Heart right ventricle (tissue), 16 donors: ENCODE results near the gene KRT85. TPM values are rescaled to one million over a fixed set of nuclear protein-coding genes. Genes with fewer than 3 reads are reported as not detected.
A peak's percentile ranks its signal among the peaks of the same experiment; 100 is the strongest.

ENCODE experiments used
- ATAC-seq, 8 donors: fragments of 200-7000 bp; cut with Tn5 transposase; one replicate each; pipeline ENCODE4 v1.9.1; 2020; ENCODE audit warnings: mild to moderate bottlenecking in 8 of 8, moderate library complexity in 8 of 8, moderate number of reproducible peaks in 1 of 8
- DNase-seq, 2 donors: peaks; one replicate each; pipeline ENCODE4 v3.0.0-alpha.2; 2020
- H3K27ac ChIP-seq, 10 donors: fragments of 200-600 bp; sonication (generic) in 2 of 10; one replicate each; pipeline versions ENCODE4 v1.5.0 to v1.8.0; 2020 to 2022; ENCODE audit warnings: mild to moderate bottlenecking in 3 of 10
- H3K27me3 ChIP-seq, 7 donors: fragments of 200-600 bp; one replicate each; pipeline ENCODE4 v1.8.0; 2021 to 2022; ENCODE audit warnings: mild to moderate bottlenecking in 2 of 7
- H3K36me3 ChIP-seq, 9 donors: fragments of 200-600 bp; sonication (generic) in 1 of 9; one replicate each; pipeline versions ENCODE4 v1.5.0 to v1.8.0; 2020 to 2022; ENCODE audit warnings: mild to moderate bottlenecking in 2 of 9
- H3K4me1 ChIP-seq, 9 donors: fragments of 200-600 bp; sonication (generic) in 1 of 9; one replicate each; pipeline versions ENCODE4 v1.5.0 to v1.8.0; 2020 to 2022; ENCODE audit warnings: mild to moderate bottlenecking in 4 of 9
- H3K4me3 ChIP-seq, 10 donors: fragments of 200-600 bp; sonication (generic) in 2 of 10; one replicate each; pipeline versions ENCODE4 v1.5.0 to v1.8.0; 2020 to 2022; ENCODE audit warnings: mild to moderate bottlenecking in 7 of 10, moderate library complexity in 2 of 10
- H3K9me3 ChIP-seq, 11 donors: fragments of 200-600 bp in 10 of 11; sonication (generic) in 2 of 11; one replicate each; pipeline versions ENCODE4 v1.5.0 to v1.8.0; 2013 to 2022; ENCODE audit warnings: mild to moderate bottlenecking in 2 of 11, control low read depth in 1 of 11, moderate library complexity in 1 of 11
- WGBS, 2 donors: extraction: QIAGEN DNeasy Blood & Tissue Kit; methylation state at CpG; one replicate each; pipeline ENCODE4 v1.1.7; 2013; ENCODE audit warnings: inconsistent platforms in 1 of 2; 5-methylcytosine and 5-hydroxymethylcytosine counted together
- intact Hi-C, 10 donors: fragments of 100-400 bp; cut with DNase I; formaldehyde crosslinking; loops; one replicate each; pipeline versions ENCODE4 v1.11.1 to v1.14.2; 2022
- polyA plus RNA-seq, 2 donors: library from polyadenylated mRNA; stranded (reverse); fragments of 200-250 nt; gene quantifications; one replicate each; pipeline ENCODE4 v1.2.3, GENCODE V29; 2013
- total RNA-seq, 10 donors: library from RNA; stranded (reverse); fragmentation: NEBNext Ultra II Directional in 3 of 10; extraction: Animal tissue kit (Norgen Biotek cat#: 25700) in 3 of 10; gene quantifications; one replicate each; pipeline versions ENCODE4 v1.2.1 to v1.2.4, GENCODE V29; 2021 to 2023
- TF ChIP-seq, protein P1 (sequence below), 9 donors: fragments of 200-600 bp; sonication (generic) in 2 of 9; IDR thresholded peaks; one replicate each; pipeline versions ENCODE4 v1.5.0 to v1.8.0; 2021 to 2022; ENCODE audit warnings: antibody characterized with exemption in 9 of 9, mild to moderate bottlenecking in 5 of 9, moderate library complexity in 1 of 9
- donor health status: Arrhythmogenic right ventricular cardiomyopathy.
- donor health status: ischemic (EF 13 %, LVEDD 7.1; RV severe dilation, severe dysfunction).
- donor health status: healthy with polysubstance abuse.
- donor health status: DM: no; HTN: yes; CAD: no.
- donor health status: DM: no; HTN: no; CAD: no.
- donor health status: ischemic (EF 25% LVEDD 6.9; RV normal size, moderate dysfunction).
- donor health status: ischemic (EF 25% LVEDD 5.7; RV mildly dilated, moderate dysfunction).
- donor health status: healthy.
- donor health status: DM: yes; HTN: yes; CAD: no.
- donor health status: Ischemic cardiomyopathy.
- donor health status: ischemic (EF 35%, LVEDD 5.7; RV mildly dilated, moderate dysfunction).
- donor health status: nonischemic (EF 11% LVEDD 7.7; RV severe dilation, severe dysfunction).
- donor health status: DM: yes; HTN: yes; CAD: no.
- donor health status: PGD.
- donor health status: ischemic (EF 29% LVEDD 5.4; RV normal size, mild dysfunction).
- donor health status: nonischemic (EF 23%, LVEDD 6.1; RV moderate dilation, normal function).

KRT85 gene
- total and polyA plus RNA-seq, 12 donors: not detected

- no peak overlapping the region for H3K27ac ChIP-seq
- ATAC-seq (peak in 1 of 8 donors; percentile 3), DNase-seq (no peak)
- TF ChIP-seq, protein P1, sequence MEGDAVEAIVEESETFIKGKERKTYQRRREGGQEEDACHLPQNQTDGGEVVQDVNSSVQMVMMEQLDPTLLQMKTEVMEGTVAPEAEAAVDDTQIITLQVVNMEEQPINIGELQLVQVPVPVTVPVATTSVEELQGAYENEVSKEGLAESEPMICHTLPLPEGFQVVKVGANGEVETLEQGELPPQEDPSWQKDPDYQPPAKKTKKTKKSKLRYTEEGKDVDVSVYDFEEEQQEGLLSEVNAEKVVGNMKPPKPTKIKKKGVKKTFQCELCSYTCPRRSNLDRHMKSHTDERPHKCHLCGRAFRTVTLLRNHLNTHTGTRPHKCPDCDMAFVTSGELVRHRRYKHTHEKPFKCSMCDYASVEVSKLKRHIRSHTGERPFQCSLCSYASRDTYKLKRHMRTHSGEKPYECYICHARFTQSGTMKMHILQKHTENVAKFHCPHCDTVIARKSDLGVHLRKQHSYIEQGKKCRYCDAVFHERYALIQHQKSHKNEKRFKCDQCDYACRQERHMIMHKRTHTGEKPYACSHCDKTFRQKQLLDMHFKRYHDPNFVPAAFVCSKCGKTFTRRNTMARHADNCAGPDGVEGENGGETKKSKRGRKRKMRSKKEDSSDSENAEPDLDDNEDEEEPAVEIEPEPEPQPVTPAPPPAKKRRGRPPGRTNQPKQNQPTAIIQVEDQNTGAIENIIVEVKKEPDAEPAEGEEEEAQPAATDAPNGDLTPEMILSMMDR (IDR thresholded peaks at IDR 0.05): no peak
- no peaks in the 10 kb centered on the region for H3K9me3 ChIP-seq
- intact Hi-C loops: no loop called here
- peaks cover 0 to 71% (median 64%) of the 10 kb centered on the region in 7 donors for H3K27me3 ChIP-seq
- no peaks in the 10 kb centered on the region for H3K36me3 ChIP-seq
- peaks cover 0 to 15% (median 7%) of the 10 kb centered on the region in 9 donors for H3K4me1 ChIP-seq
- WGBS, 2 donors: 59 to 64% methylated on average over 5 of the region's 5 CpGs
- H3K4me3 ChIP-seq: no peak overlapping the region
These were observed 56.5 kb downstream of the KRT85 start for GRCh38 chr12:52310622-52311284.

Other genes starting within 250 kb of the KRT85 start
- under 1 TPM in 9 of 10 donors, not detected in 1; 0.07 to 0.79 (median 0.16) TPM for gene KRT80, start 175.5 kb downstream of the KRT85 start, total RNA-seq
- gene KRT80, start 175.5 kb downstream of the KRT85 start, polyA plus RNA-seq: under 1 TPM; 0.07 to 0.32 TPM
- gene KRT7, start 134.2 kb downstream of the KRT85 start, total RNA-seq: 10 to 100 TPM in 1 of 10 donors, 1 to 10 TPM in 4, under 1 TPM in 2, not detected in 3; 0.59 to 10.8 (median 2.3) TPM
- gene KRT7, start 134.2 kb downstream of the KRT85 start, polyA plus RNA-seq: 1 to 10 TPM in 1 of 2 donors, under 1 TPM in 1; 0.88 to 1.4 TPM
- under 1 TPM in 1 of 10 donors, not detected in 9; 0.19 TPM for gene KRT86, start 92.8 kb downstream of the KRT85 start, total RNA-seq
- under 1 TPM in 1 of 2 donors, not detected in 1; 0.01 TPM for gene KRT86, start 92.8 kb downstream of the KRT85 start, polyA plus RNA-seq
- gene KRT81, start 75.9 kb downstream of the KRT85 start, total RNA-seq: not detected
- gene KRT81, start 75.9 kb downstream of the KRT85 start, polyA plus RNA-seq: not detected
- not detected for gene KRT83, start 46.1 kb downstream of the KRT85 start, total RNA-seq
- gene KRT83, start 46.1 kb downstream of the KRT85 start, polyA plus RNA-seq: not detected
- not detected for gene KRT84, start 18.2 kb upstream of the KRT85 start, total RNA-seq
- not detected for gene KRT84, start 18.2 kb upstream of the KRT85 start, polyA plus RNA-seq
- gene KRT82, start 38.9 kb upstream of the KRT85 start, total RNA-seq: not detected
- gene KRT82, start 38.9 kb upstream of the KRT85 start, polyA plus RNA-seq: not detected
- gene KRT75, start 66.9 kb upstream of the KRT85 start, total RNA-seq: not detected
- not detected for gene KRT75, start 66.9 kb upstream of the KRT85 start, polyA plus RNA-seq
- not detected for gene KRT6B, start 84.7 kb upstream of the KRT85 start, total RNA-seq
- gene KRT6B, start 84.7 kb upstream of the KRT85 start, polyA plus RNA-seq: under 1 TPM in 1 of 2 donors, not detected in 1; 0.06 TPM
- not detected for gene KRT6C, start 106.3 kb upstream of the KRT85 start, total RNA-seq
- under 1 TPM in 1 of 2 donors, not detected in 1; 0.06 TPM for gene KRT6C, start 106.3 kb upstream of the KRT85 start, polyA plus RNA-seq
- gene KRT6A, start 125.8 kb upstream of the KRT85 start, total RNA-seq: under 1 TPM in 1 of 10 donors, not detected in 9; 0.21 TPM
- gene KRT6A, start 125.8 kb upstream of the KRT85 start, polyA plus RNA-seq: 1 to 10 TPM in 1 of 2 donors, not detected in 1; 1.1 TPM
- 1 to 10 TPM in 1 of 10 donors, under 1 TPM in 2, not detected in 7; 0.25 to 1.5 (median 0.45) TPM for gene KRT5, start 152.9 kb upstream of the KRT85 start, total RNA-seq
- gene KRT5, start 152.9 kb upstream of the KRT85 start, polyA plus RNA-seq: under 1 TPM in 1 of 2 donors, not detected in 1; 0.90 TPM
- not detected for gene KRT71, start 185.7 kb upstream of the KRT85 start, total RNA-seq
- gene KRT71, start 185.7 kb upstream of the KRT85 start, polyA plus RNA-seq: not detected
- gene KRT74, start 206.4 kb upstream of the KRT85 start, total RNA-seq: under 1 TPM in 1 of 10 donors, not detected in 9; 0.62 TPM
- gene KRT74, start 206.4 kb upstream of the KRT85 start, polyA plus RNA-seq: not detected
- under 1 TPM in 1 of 10 donors, not detected in 9; 0.15 TPM for gene KRT72, start 234.0 kb upstream of the KRT85 start, total RNA-seq
- gene KRT72, start 234.0 kb upstream of the KRT85 start, polyA plus RNA-seq: not detected